ENCODE measurements around the gene NAPA.

NAPA gene

DNA sequence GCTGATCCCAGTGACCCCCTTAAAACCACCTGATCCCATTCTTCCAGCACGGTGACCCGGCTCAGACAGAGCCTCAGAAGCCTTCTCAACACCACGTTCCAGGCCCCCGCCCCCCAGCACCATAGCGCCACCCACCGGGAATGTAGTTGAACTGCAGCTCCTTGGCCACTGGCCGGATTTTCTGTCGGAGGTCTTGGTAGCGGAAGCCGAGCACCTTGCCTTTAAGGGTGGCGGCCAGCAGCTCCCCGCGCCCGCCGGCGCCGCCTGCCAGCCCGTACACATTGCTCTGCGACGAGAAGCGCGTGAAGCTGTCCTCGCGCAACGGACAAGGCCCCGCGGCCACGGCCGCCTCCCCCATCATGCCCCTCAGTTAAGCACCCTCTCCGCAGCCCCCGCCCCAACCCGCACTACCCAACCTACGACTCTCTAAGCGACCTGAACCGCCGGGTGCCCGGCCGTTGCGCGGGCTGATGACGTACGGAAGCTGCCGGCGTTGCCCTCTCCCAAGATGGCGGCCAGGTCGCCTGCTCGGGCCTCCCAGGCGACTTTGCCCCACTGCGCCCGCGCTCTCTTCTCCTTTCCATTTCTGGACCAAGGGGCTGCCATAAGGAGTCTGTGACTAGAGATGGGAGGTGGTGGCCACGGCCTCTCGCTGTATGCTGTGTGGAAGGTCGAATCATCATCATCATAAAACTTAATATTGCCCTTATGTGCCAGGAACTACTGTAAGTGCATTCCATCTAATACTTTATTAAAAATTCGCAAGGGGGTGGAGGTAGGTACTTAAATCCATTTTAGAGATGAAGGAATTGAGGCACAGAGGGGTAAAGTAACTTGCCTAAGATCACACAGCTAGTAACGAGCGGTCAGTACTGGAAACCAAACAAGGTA is 30.8 kb downstream of the NAPA start, which contains the start of gene KPTN:
Gene KPTN (minus strand): TSS at position 420 of the 891 bp plus-strand sequence. CDS start 59 bp downstream, at position 361.
- peak; percentile 91 for DNase-seq

- no peak for DNase-seq
Observed at GRCh38 chr19:47483200-47483599, 31.7 kb downstream of the NAPA start.

DNA sequence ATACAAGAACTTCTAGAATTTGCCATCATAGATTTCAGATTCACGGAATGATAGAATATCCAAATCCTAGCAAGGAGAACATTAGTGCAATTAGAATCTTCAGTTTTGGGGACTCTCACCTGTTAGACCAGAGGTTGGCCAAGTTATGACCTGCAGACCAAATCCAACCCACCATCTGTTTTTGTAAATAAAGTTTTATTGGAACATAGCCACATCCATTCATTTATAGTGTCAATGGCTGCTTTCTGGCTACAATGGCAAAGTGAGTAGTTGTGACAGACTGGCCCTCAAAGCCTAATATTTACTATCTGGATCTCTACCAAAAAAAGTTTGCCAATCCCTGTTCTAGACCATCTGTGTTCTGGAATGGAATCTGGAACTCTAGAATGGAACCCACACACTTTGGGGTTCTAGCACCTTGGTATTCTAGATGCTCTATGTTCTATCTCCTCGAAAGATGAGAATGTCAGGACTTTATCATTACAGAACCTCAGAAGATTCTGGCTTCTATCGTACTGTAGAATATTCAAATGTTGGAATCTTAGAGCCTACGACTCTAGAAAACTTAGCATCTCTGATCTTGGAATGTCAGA is 33.3 kb downstream of the NAPA start:
- no peak for DNase-seq

DNA sequence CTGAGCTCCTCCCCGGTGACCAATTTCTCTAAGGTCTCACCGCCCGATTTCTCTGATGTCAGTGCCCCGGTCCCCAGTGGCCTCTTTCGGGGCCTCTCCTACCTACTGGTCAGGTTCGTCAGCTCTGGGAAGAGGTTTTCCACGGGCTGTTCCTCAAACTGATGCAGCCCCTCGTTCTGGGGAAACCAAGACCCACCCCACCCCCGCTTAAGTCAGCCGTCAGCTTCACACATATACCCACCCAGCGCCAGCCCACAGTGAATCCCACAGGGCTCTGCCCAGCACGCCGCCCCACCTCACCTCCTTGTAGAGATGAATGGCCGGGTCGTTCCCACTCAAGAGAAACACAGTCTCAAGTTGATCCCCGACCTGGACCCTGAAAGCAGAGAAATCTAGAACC is 34.2 kb downstream of the NAPA start:
- DNase-seq: no peak

- DNase-seq: no peak
Observed at GRCh38 chr19:47479701-47480503, 35.0 kb downstream of the NAPA start.

DNA sequence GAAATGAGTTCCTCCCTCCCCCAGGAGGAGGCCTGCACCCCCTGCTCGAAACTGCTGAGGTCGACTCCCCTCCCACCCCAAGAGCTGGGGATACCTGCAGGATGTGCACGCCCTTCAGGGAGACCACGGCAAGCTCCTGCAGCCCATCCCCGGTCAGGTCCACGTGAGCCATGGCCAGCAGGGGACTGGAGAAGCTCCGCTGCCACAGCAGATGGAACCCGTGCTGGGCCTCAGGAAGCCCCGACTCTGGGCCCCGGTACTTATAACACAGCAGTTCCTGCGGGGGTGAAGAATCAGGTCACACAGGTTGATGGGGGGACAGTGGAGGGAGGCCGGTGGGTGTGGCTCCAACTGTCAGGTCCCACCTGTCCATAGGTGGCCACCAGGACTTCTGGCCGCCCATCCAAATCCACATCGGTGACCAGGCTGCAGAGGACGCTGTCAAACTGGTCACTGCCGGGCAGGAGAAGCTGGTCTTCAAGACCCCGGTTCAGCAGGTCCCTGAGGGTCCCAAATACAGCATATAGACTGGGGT is 38.4 kb downstream of the NAPA start:
- DNase-seq: no peak

DNA sequence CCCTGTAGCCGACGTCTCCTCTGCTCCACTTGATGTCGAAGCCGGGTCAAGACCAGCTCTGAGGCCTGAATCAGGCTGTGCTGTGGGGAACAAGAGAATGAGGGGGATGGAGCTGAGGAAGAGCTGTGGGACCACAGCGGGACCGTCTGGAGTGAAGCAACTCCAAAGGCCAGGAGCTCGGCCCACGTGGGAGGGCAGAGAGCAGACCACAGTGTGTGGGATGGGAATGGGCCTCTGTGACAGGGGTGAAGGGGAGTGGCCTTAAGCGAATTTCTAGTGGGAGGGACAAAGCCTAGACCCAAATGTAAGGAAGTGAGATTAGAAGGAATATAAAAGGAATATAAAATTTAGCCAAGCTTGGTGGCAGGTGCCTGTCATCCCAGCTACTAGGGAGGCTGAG is 39.4 kb downstream of the NAPA start:
- no peak for DNase-seq

DNA sequence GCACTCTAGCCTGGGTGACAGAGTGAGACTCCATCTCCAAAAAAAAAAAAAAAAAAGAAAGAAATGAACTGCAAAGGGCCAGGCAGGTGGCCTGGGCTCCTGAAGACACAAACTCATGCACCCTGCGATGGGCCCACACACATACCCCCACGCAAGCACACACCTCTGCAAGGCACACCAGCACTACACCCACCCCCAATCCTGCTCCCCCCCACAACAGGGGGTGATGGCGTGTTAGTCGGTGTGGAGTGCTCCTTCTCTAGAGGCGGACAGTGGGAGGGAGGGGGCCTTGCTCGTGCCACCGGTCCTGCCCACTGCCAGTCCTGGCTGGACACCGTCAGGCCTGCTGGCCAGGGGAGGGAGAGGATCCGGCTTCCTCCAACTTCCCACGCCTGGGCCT is 41.5 kb downstream of the NAPA start:
- no peak for DNase-seq

DNA sequence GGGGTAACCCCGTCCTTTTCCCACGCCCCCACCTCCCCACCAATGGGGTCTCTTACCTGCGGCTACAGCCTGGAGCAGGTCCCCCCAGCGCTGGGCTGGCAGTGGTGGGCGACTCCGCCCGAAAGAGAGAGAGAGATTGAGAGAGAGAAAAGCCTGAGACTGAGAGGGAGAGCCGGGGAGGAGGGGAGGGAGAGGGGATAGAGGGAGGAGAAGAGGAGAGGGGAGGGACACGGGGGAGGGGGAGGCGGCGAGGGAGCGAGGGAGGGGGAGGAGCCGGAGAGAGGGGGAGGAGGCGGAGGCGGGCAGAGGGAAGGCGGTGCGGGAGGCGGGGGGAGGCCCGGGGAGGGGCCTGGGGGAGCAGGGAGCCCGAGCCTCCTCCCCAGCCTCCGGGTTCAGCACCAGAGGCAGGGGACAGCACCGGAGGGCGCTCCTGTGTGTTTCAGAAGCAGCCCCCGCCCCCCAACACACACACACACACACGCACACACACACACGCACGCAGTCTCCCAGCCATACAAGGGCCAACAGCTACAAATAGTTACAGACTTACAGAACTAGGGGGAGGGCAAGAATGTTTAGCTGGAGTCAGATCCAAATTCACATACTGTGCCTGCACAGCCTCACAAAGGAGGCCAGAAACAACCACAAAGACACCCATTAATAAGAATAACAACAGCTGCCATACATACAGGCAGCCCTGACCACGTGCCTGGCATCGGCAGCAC is 43.0 kb downstream of the NAPA start, which contains the start of gene SLC8A2:
Gene SLC8A2 (minus strand): TSS at position 161 of the 725 bp plus-strand sequence. CDS start 5,490 bp downstream, outside the sequence.
- peak; percentile 64 for DNase-seq

GRCh38 chr19:47471381-47471732 is 43.5 kb downstream of the NAPA start:
- DNase-seq: no peak

GRCh38 chr19:47470447-47471195 is 44.2 kb downstream of the NAPA start:
- DNase-seq: no peak

- DNase-seq: no peak
Observed at GRCh38 chr19:47469719-47470118, 45.1 kb downstream of the NAPA start.

DNA sequence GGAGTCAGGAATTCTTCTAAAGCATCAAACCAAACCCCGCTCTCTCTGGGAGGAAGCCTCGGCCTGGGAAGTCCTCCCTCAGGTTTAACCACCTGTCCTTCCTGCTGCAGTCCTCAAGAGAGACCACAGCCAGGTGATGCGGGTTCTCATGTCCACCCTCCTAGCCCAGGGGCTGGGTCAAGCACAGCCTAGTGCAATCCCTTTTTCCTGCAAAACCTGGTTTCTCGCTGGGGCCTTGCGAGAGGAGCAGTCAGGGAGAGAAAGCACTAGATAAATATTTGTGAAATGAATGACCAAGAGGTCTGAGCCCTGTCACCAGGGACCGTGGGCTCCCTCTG is 45.5 kb downstream of the NAPA start:
- no peak for DNase-seq

- DNase-seq: no peak
Observed at GRCh38 chr19:47467914-47468313, 46.9 kb downstream of the NAPA start.

DNA sequence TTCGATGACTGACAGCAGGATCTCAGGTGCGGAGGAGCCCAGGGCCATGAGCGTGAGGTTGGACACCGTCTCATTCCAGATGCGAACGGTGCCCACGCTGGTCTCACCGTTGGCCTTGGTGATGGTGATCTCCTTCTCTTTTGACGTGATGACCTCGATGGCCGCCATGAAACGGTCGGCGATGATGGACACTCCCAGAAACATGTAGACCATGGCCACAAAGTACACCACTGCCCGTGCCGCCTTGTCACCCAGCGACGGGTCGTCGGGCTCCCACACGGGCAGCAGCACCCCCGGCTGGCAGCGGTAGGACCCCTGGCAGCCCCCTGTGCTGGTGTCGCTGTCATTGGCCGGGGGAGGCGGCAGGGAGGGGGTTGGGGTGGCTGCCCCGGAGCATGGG is 48.9 kb downstream of the NAPA start:
- no peak for DNase-seq

DNA sequence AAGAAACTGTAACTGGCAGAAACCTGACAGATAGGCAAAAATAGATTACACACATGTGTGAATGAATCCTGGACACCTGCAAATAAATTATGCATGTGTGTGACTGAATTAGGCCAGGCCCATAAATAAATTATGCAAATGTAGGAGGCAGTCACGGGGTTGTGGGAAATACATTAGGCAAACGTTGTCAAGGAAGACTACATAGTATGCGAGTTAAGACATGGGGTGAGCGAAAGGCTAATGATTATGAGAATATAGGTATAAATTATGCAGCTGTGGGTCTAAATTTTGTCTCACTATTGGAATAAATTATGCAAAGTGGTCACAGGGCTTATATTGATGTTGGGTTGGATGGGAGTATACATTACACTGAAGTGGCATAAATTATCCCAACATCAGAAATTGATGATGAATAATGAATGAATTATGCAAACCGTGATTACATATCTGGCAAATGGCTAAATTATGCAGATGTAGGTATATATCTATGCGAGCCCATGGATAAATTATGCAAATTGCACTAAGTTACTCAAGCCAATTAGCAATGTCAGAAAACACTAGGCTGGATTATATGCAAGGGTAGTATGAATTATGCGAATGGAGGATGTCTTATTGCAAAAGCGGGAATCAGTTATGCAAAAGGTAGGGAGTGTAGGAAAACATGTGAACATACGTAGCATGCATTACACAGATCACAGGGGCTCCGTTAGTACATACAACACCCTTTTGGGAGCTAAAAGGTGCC is 50.0 kb downstream of the NAPA start:
- no peak for DNase-seq

- DNase-seq: no peak
Observed at GRCh38 chr19:47461876-47462275, 53.0 kb downstream of the NAPA start.

GRCh38 chr19:47459477-47459876 is 55.4 kb downstream of the NAPA start:
- DNase-seq: no peak

- DNase-seq: no peak
Observed at GRCh38 chr19:47458672-47459071, 56.2 kb downstream of the NAPA start.

GRCh38 chr19:47456721-47457474 is 58.0 kb downstream of the NAPA start:
- no peak for DNase-seq
